ENCODE results near the gene BAHCC1. TPM values are rescaled to one million over a fixed set of nuclear protein-coding genes. Genes with fewer than 3 reads are reported as not detected.
A peak's percentile ranks its signal among the peaks of the same experiment; 100 is the strongest.

BAHCC1 gene
- total RNA-seq, 2 donors from 2014 or later = 12.2 to 14.2 TPM

GRCh38 chr17:81461607-81462500 lies 66.6 kb downstream of the BAHCC1 start:
- no peak for DNase-seq
- ATAC-seq = no peak
- intact Hi-C loops (cut with DNase I, micrococcal nuclease) = no loop called here

DNA sequence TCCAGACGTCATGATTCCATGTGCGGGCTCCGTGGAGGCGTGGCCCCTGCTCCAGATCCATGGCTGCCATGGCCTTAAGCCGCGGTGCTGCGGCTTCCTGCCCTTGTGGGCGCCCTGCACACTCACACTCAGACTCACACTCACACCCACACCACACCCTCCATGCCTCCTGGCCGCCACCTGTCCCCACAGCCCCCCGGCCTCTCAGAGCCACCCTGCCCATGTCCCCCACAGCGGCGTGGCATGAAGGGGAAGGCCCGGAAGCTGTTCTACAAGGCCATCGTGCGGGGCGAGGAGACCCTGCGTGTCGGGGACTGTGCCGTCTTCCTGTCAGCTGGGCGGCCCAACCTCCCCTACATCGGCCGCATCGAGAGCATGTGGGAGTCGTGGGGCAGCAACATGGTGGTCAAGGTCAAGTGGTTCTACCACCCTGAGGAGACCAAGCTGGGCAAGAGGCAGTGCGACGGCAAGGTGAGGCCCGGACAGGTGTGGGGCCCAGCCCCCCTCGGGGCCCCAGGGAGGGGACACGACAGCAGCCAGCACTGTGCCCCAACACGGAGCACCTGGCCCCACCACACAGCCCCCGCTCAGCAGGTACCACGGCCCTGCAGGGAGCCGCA lies 67.4 kb downstream of the BAHCC1 start:
- ATAC-seq (no peak), DNase-seq (no peak)
- intact Hi-C loops (cut with DNase I, micrococcal nuclease) = no loop called here

DNA sequence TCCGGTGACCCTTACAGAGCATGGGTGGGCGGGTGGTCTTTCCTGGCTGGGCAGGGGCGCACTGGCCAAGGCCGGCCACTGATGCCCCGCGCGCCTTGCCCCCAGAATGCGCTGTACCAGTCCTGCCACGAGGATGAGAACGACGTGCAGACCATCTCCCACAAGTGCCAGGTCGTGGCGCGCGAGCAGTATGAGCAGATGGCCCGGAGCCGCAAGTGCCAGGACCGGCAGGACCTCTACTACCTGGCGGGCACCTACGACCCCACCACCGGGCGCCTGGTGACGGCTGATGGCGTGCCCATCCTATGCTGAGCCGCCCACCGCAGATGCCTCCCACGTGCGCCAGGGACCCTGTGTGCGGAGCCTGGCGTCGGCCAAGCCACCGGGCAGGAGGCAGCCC lies 68.2 kb downstream of the BAHCC1 start:
- ATAC-seq (no peak), DNase-seq (no peak)
- intact Hi-C loops (cut with DNase I, micrococcal nuclease) = no loop called here

GRCh38 chr17:81464586-81464985 lies 69.3 kb downstream of the BAHCC1 start:
- no peak for ATAC-seq

GRCh38 chr17:81465910-81466309 lies 70.7 kb downstream of the BAHCC1 start:
- no peak for ATAC-seq
- intact Hi-C loops (cut with DNase I, micrococcal nuclease) = no loop called here

More at GRCh38 chr17:81464586-81464985, 69.3 kb downstream of the BAHCC1 start:
- no peak for DNase-seq
- intact Hi-C loops (cut with DNase I, micrococcal nuclease) = no loop called here

DNA sequence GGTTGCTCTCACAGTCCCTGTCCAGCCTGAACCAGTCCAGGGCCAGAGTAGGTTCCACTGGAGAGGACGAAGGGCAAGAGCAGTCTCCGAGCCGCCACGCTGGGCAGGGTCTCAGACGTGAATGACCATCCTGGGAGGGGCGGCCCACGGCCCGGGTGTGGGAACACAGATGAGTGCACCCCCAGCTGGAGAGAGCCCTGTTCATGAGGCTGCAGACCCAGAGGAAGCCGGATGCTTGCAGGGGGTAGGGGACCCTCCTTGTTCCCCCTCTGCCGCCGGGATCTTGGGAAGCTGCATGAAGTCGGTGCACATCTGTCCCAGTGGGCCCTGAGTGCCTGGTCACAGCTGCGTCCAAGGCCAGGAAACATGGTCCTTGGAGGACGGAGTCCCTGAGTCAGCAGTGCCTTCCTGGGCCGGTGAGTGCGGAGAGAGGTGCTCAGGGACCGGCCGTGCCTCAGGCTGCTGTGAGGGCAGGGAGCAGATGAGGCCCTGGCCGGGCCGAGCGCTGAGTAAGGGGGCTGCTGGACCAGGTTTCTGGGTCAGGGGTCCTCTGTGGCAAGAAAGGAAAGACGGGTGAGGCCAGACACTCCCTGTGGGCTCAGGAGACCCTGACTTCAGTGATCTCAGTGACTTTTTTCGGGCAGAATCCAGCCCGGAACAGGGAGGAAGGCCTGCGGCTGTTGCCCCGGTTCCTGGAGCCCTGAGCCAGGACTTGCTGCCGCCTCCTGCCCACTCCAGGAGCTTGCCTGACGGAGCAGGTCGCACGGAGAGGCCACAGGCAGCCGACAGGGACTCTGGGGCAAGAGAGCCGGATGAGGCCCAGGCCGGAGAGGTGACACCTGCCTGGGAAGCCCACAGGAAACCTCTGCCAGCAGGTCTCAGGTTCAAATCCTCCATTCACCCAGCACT lies 71.6 kb downstream of the BAHCC1 start:
- DNase-seq (no peak), ATAC-seq (no peak)
- intact Hi-C loops (cut with DNase I, micrococcal nuclease) = no loop called here

More at GRCh38 chr17:81465910-81466309, 70.7 kb downstream of the BAHCC1 start:
- DNase-seq = no peak

DNA sequence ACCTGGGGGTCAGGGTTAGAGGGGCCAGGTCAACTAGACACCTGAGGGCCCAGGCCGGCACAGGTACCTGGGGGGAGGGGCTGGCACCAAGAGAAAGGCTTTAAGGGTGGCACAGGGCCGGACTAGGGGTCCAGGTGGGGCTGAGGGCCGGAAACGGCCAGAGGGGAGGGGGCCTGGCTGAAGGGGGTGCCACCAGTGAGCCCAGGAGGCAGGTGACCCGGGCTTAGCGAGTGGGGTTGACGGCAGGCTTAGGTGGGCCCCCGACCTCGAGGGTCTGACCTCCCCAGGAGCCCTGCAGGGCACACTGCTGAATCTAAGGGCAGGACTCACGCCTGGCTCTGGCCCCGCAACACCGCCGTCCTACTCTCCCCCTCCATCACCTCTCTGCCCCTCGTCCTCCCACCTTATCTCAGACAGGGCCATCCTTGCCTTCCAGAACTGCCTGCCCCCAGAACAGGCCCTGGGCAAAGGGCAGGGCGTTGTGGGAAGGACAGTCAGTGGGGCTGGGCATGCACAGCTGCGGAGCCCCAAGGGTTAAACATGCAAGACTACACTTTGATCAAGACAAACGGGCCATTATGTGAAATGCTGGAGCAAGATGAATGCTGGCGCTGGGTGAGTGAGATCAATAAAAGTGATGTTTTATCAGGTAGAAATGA lies 73.0 kb downstream of the BAHCC1 start:
- ATAC-seq (peak; percentile 22), DNase-seq (no peak)
- intact Hi-C loops (cut with DNase I, micrococcal nuclease) = no loop called here

- intact Hi-C loops (cut with DNase I, micrococcal nuclease) = no loop called here
- DNase-seq = no peak
- peak; percentile 15 for ATAC-seq
Observed at GRCh38 chr17:81468770-81469121, 73.5 kb downstream of the BAHCC1 start.

DNA sequence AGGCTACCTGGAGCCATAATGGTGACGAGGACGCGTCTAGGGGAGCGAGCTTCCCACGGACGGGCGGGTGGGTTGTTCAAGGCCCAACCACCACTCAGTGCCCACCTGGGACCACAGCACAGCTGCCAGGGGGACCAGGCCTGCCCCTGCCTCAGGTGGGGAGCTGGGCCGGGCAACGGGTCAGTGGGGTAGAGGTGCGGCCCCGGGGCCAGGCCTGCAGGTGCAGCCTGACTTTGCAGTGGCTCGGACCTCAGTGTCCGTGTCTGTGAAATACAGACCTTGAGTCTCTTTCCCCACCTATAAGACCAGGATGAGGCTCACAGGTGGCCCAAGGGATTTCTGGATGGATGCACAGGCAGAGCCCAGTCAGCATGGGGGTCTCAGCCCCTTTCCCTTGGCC lies 74.0 kb downstream of the BAHCC1 start:
- intact Hi-C loops (cut with DNase I, micrococcal nuclease) = no loop called here
- DNase-seq = no peak
- ATAC-seq = no peak

- ATAC-seq = no peak
- DNase-seq = no peak
- intact Hi-C loops (cut with DNase I, micrococcal nuclease) = no loop called here
Observed at GRCh38 chr17:81470270-81470943, 75.2 kb downstream of the BAHCC1 start.

- no peak for DNase-seq
- intact Hi-C loops (cut with DNase I, micrococcal nuclease) = no loop called here
- ATAC-seq = no peak
Observed at GRCh38 chr17:81470944-81471817, 75.9 kb downstream of the BAHCC1 start.

DNA sequence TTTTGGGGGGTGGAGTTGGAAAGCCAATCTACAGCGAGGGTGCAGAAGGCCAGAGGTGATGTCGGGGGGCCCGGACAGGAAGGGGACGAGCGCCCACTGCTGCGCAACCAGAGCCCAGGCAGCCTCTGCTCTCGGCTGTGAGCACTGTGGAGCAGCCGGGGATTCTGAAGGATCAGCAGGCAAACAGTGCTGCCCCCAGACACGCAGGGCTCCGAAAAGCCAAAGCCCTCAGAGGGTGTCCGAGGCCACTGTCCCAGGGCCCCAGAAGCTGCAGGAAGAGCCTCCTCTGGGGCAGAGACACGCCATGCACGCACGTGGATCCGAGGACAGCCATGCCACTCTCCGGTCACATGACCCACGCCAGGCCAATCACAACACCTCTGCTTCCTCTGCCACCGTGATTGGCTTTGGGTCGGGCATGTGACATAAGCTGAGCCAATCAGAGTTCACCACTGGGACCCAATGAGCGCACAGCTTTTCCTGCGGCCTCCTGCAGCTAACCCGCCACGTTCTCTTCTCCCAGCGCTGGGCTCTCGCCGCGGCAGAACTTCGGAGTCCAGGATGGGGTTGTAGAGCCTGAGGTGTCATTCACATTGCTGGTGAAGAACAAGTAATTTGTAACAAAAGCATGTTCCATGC lies 76.7 kb downstream of the BAHCC1 start:
- DNase-seq = peak; percentile 49 to 76
- ATAC-seq = peak; percentile 38
- intact Hi-C loops (cut with DNase I, micrococcal nuclease) = no loop called here

GRCh38 chr17:81473019-81473418 lies 77.8 kb downstream of the BAHCC1 start:
- DNase-seq (no peak), ATAC-seq (no peak)
- intact Hi-C loops (cut with DNase I, micrococcal nuclease) = no loop called here

- no peak for ATAC-seq
- no peak for DNase-seq
- intact Hi-C loops (cut with DNase I, micrococcal nuclease) = no loop called here
Observed at GRCh38 chr17:81474958-81475357, 79.7 kb downstream of the BAHCC1 start.

- ATAC-seq = no peak
- intact Hi-C loops (cut with DNase I, micrococcal nuclease) = no loop called here
Observed at GRCh38 chr17:81476097-81476496, 80.8 kb downstream of the BAHCC1 start.

GRCh38 chr17:81476635-81477034 lies 81.4 kb downstream of the BAHCC1 start:
- intact Hi-C loops (cut with DNase I, micrococcal nuclease) = no loop called here
- no peak for ATAC-seq
- no peak for DNase-seq

More at GRCh38 chr17:81476097-81476496, 80.8 kb downstream of the BAHCC1 start:
- no peak for DNase-seq

DNA sequence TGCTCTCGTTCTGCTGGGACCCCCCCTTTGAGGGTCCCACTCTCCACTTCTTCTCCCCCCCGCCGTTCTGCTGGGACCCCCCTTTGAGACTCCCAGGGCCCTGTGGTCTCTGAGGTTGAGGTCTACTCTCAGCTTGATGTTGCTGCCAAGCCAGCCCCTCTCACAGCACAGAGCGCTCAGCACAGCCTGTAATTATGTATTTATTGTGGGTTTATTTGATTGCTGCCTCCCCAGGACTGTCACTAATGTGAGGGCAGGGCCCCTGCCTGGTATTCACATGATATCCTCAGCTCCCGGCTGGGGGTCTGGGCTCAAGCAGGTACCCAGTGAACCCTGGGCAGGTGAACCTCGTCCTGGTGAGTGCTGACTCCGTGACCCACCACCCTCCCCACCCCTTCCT lies 81.9 kb downstream of the BAHCC1 start:
- ATAC-seq (no peak), DNase-seq (no peak)
- intact Hi-C loops (cut with DNase I, micrococcal nuclease) = no loop called here

Measured in left colon (tissue), 2 donors.